HG03575 (cell line): ENCODE measurements around the gene HCRT.
"Not testable (repeated sequence)": the region's sequence is repeated elsewhere in the genome, so short reads cannot be mapped to it uniquely, and the experiment has no call there.

Experiments
- ATAC-seq: cut with Tn5 transposase; IDR thresholded peaks from one replicate; pipeline ENCODE4 v1.9.1; 2021; ENCODE audit not compliant: unreplicated experiment, insufficient number of reproducible peaks, low FRiP score; ENCODE audit errors: extremely low read depth

HCRT gene

DNA sequence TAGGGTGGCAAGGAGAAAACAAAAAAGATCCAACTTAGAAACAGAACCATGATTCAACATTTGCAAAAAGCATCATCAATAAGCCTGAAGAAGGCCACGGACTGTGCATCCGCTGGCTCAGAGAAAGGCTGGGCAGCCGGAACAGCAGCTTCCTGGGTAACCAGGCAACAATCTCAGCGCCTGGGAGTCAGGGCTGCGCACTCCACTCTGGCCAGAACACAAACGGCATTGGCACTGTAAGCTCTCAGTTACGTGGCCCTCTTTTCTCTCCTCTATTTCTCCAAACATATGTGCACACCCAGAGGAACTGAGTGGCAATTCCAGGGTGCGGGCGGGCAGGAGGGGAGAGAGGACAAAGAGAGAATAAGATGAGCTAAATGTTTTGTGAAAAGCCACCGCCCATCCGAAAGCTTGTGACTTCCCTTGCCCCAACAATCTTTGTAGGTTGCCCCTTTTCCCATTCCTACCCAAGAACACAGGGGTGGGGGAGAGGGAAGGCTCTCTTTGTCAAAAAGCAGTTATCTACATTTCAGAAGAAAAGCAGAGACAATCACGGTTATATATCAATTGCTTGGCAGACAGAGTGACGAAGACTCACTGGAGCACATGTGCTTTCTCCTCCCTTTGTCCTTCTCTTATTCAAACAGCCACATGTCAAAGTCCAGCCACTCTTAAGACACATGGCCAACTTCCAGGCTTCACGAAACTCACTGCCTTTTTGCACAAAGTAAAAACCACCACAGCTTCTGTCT lies 15.6 kb upstream of the HCRT start:
- ATAC-seq, result no peak

DNA sequence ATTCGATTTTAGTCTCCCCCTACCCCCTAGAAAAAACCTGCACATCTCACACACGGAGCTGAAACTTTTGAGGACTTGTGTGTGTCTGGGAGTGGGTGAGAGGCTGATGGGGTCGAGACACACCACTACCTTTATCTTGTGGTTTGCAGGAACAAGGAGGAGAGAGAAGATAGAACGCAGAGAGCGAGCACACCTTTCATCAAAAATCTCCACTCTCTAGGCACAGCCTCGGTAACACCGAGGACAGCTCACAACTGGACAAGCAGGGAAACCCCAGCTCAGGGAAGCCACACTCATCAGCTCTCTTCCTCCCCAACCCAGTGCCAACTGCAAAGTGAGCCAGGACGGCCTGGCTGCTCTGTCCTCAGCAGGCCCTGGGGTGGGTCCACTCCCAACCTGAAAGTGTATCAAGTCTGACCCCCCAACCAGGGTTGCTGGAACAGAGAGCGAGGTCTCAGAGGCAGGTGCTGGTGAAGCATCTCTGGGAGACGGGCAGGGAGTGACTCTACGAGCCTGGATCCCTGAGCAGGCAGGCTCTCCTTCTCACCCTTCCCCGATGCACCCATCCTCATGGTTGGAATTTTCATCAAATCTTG lies 14.3 kb upstream of the HCRT start:
- no peak for ATAC-seq

DNA sequence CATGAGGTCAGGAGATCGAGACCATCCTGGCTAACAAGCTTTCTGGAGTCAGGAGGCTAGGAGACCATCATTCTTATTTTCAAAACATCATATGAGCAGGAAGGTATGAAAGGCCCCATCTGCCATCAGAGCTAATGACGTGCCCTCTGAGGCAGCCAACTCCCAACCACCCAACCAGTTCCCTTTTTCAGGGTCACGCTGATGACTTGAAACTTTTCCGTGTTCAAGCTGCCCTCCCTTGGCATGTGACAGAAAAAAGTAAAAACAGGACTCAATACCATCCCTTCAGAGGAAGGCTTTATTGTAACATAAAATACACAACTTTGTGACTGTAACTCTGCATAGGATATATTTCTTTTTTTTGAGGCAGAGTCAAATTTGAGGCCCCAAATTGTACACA lies 13.6 kb upstream of the HCRT start:
- no peak for ATAC-seq

GRCh38 chr17:42197564-42198156 lies 12.4 kb upstream of the HCRT start:
- ATAC-seq, result no peak

GRCh38 chr17:42193969-42194899 lies 9.0 kb upstream of the HCRT start, which contains the start of gene GHDC:
GHDC (minus strand) TSS chr17:42194494; CDS start chr17:42193581, 913 bp downstream.
- no peak for ATAC-seq

- ATAC-seq, result no peak
Observed at GRCh38 chr17:42193216-42193968, 8.1 kb upstream of the HCRT start.

DNA sequence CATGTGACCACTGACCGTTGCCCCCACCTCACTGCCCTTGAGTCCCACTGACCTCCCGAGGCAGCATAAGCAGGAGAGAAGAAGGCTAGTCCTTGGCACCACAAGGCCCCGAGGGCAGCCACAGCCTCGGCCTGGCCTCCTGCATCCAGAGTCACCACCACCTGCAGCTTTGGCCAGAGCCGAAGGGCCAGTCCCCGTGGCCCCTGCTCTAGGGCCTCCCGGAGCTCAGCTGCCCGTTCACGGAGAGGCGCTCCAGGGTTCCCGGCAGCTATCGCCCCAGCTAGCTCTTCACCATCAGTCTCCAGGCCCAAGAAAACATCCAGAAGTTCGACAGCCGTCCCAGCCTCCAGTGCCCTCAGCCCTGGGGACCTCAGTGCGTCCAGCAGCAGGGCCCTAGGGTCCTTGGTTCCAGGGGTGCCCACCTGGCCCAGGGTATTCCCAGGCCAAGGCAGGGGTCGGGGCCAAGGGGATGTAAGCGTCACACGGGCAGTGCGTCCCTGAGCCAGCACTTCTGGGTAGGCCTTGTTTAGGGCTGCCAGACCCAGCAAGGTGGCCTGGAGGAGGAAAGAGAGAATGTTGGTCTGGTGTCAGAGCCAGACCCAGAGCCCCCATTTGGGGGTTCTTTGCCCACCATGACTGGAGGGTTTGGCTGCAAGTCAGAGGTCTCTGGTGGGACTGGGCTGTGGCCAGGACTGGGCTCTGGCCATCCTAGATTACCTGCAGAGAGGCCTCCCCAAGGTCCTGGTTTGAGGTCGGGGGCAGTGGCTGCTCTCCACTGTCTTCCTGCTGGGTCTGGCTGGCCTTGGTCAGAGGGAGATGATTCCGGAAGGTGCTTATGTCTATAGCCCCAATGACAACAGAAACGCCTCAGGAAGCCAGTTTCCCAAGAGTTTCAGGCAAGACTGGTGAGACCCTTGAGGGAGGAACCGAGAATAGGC lies 7.2 kb upstream of the HCRT start:
- ATAC-seq, result no peak

DNA sequence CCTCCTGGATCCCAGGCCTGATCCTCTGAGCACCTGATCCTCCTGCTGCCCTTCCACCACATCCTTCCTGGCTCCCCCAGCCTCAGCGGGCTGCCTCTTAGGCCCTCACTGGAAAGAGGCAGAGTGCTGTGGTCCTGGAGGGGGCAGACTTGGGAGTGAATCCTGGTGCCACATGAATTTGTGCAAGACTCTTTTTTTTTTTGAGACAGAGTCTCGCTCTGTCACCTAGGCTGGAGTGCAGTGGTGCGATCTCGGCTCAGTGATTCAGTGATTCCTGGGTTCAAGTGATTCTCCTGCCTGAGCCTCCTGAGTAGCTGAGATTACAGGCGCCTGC lies 6.0 kb upstream of the HCRT start:
- no peak for ATAC-seq

DNA sequence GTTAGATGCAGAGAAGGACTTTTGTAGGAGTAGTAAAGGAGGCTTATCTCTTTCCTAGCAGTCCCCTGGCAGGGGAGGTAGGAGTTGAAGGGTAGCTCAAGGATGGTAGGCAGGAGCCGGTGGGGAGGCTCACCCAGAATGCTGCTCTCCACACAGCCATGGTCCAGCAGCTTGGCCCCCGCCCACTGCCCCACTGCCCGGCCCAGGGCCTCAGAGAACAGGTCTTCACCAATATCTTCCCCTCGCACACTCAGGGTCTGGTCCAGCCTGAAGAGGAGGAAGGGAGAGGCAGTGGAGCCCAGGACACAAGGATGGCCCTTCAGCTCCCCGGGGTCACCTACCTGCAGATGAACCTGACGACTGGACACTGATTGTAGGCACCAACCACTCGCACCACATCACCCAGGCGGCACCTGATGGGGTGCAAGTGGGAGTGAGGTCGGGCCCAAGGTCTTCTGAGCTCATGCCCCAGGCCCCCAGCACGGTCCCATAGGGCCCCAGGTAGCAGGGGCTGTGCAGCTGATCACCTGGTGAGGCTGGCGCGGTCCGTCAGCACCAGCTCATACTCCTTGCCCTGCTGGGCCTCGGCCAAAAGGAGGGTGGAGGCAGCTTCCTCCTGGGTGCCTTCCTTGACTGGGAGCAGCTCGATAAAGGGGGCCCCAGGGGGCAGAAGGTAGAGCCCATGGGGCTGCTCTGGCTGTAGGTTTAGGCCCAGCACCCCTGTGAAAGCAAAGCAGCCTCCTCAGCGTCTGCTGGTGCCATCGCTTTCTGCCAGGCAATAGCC lies 5.4 kb upstream of the HCRT start:
- no peak for ATAC-seq

GRCh38 chr17:42189651-42189965 lies 4.4 kb upstream of the HCRT start:
- ATAC-seq, result no peak

DNA sequence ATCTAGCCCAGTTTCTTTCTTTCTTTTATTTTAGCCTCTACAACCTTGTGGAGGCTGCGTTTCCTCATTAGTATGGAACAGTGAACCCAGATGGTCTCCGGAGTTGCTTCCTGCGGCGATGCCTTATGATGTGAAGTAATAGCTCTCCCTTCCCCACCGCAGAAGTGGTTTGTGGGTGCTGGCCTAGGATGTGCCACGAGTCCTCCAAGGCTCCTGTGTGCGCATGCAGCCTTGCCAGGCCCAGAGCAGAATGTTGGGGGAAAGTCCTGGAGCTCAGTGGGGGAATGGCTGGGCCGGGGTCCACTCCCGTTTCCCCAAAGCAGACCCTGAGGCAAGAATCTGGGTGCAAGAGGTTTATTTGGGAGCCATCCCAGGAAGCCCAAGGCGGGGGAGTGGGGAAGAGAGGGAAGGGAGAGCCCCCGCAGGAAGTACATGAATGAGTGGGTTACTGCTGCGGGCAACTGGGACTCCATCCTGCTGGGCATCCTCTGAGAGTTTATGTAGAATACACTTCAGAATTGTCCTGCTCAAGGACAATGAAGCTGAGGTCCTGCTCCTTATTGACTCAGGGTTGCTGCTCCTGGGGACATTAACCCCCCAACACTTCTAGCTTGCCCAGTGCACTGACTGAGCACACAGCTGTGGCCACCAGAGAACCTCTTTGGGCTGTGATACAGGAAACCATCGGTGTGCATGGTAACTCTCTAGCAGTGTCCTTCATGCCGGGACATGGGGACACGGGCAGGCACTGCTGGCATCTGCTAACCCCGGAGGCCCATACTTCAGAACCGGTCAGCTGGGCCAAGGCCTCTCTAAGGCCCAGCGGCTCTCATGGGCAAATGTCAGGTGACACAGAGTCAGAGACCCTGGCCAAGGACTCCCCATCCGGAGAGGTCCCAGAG lies 3.7 kb upstream of the HCRT start:
- ATAC-seq, result no peak

- ATAC-seq, result no peak
Observed at GRCh38 chr17:42187833-42188232, 2.6 kb upstream of the HCRT start.

- ATAC-seq, result not testable (repeated sequence)
Observed at GRCh38 chr17:42186191-42186590, 939 bp upstream of the HCRT start.

DNA sequence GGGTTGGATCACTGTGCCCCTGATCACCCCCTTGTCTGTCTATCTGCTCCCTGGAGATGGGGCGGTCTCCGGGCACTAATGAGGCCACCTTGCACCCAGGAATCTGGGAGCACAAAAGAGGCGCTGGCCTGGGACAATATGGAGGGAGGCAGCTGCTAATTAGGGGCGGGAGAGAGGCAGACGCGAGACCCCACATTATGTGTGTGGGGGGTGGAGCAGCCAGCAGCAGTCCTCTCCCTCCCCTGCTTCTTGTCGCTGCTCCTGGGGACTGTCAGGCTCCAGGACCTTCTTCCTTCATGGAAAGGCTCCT lies 324 bp upstream of the HCRT start:
- no peak for ATAC-seq

GRCh38 chr17:42183741-42184711 lies 1.2 kb downstream of the HCRT start:
- no peak for ATAC-seq
